HL-60/S4 treated with retinoic acid at 250 ng/mL for 4 days and 3 days (cell line): Measurements from ENCODE around the gene PRKCZ.

ENCODE experiments used
- in situ Hi-C: fragments of 300-500 bp; cut with MboI; formaldehyde crosslinking; loops from 2 replicates; pipeline ENCODE4 v1.7.0; 2022; ENCODE audit warnings: low sequenced_read_pairs

PRKCZ gene

DNA sequence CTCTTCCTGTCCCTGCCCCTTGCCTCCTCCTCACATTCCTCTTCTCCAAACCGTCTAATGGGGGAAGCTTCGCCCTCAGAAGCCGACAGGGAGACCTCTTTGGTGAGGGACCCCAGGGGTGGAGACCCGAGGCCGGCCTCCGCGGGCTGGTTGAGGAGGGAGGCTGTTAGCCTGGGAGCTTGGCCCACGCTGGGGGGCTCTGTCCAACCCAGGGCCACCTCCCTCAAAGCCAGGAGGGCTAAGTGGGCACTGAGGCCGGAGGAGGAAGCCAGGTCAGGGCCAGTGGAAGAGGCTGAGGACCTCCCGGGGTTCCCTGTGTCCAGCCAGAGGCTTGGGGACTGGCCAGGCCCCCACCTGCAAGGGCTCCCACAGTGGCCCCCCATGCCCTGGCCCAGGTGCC is 25.8 kb upstream of the PRKCZ start:
- in situ Hi-C loops, result no loop called here

DNA sequence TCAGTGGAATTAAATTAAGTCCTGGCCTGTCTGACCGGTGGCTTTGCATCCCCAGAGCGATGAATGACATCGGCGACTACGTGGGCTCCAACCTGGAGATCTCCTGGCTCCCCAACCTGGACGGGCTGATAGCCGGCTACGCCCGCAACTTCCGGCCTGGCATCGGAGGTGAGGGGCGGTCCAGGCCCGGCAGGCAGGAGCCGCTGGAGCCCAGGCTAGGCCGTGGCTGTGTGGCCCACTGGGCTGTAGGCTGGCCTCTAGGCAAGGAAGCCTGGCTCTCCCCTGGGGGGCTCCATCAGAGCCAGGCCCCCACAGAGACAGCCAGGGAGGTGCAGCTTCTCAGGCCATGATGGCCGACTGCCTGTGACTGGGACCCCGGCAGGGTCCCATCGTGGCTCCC is 25.3 kb upstream of the PRKCZ start:
- in situ Hi-C loops, result no loop called here

DNA sequence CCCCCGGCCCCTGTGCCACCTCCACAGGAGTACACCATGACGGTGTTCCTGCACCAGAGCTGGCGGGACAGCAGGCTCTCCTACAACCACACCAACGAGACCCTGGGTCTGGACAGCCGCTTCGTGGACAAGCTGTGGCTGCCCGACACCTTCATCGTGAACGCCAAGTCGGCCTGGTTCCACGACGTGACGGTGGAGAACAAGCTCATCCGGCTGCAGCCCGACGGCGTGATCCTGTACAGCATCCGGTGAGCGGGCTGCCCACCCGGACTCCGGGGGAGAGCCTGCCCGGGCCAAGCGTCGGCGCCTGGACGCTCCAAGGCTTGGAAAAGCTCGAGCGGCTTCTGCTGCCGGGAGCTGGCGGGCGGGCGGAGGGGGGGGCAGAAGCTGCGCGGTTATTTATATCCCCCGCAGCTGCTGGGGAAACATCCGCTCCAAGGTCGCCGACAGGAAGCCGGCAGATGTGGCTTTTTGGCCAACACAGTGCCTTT is 24.7 kb upstream of the PRKCZ start:
- in situ Hi-C loops, result no loop called here

DNA sequence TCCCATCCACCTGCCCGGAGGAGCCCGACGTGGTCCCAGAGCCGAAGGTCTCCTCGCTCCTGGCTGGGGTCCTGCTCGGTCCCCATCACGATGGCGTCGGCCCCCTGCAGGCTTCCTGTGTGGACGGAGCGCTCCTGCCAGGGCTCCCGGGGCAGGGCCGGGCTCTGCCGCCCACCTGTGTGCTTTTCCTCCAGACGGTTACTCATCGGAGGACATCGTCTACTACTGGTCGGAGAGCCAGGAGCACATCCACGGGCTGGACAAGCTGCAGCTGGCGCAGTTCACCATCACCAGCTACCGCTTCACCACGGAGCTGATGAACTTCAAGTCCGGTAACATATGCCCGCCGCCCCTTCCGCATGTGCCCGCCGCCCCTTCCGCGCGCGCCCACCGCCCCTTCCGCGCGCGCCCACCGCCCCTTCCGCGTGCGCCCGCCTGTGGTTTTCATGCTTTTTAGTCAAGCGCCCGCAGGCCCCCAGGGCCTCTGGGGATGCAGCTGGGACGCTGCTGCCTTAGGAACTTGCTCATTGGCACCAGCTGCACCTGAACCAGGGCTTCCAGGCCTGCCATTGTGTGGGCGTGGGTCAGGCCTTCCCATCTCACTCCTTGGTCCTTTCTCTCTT is 22.1 kb upstream of the PRKCZ start:
- in situ Hi-C loops, result no loop called here

DNA sequence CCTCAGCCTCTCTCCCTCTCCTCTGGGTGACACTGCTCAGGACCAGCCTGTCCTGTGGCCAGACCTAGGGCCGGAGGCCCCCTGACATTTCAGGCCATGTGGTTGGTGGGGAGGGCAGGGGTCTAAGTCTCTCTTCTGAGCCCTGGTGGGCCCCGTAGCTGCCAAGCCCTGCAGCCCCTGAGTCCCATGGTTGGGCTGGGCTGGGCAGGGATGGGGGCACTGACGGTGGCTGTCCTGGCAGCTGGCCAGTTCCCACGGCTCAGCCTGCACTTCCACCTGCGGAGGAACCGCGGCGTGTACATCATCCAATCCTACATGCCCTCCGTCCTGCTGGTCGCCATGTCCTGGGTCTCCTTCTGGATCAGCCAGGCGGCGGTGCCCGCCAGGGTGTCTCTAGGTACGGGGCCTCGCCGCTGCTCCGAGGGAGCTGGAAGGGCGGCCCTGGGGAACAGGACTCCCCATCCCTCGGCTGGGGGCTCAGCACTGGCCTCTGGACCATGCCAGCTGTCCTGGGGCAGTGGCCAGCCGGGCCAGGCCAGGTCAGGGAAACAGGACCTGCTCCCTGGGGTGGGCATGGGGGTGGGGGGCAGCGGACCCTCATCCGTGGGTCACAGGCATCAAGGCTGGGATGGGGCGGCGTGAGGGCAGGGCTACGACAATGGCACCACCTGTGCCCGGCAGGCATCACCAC is 21.2 kb upstream of the PRKCZ start:
- in situ Hi-C loops, result no loop called here

DNA sequence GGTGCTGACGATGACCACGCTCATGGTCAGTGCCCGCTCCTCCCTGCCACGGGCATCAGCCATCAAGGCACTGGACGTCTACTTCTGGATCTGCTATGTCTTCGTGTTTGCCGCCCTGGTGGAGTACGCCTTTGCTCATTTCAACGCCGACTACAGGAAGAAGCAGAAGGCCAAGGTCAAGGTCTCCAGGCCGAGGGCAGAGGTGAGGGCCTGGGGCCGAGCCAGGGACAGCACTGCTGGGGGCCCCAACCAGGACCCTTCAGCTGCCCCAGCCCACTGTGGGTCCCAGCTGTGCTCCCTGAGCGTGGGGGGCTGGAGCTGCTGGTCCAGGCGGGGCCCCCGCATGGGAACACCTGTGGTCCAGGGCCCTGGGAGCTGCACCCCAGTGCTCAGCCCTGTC is 20.6 kb upstream of the PRKCZ start:
- in situ Hi-C loops, result no loop called here

DNA sequence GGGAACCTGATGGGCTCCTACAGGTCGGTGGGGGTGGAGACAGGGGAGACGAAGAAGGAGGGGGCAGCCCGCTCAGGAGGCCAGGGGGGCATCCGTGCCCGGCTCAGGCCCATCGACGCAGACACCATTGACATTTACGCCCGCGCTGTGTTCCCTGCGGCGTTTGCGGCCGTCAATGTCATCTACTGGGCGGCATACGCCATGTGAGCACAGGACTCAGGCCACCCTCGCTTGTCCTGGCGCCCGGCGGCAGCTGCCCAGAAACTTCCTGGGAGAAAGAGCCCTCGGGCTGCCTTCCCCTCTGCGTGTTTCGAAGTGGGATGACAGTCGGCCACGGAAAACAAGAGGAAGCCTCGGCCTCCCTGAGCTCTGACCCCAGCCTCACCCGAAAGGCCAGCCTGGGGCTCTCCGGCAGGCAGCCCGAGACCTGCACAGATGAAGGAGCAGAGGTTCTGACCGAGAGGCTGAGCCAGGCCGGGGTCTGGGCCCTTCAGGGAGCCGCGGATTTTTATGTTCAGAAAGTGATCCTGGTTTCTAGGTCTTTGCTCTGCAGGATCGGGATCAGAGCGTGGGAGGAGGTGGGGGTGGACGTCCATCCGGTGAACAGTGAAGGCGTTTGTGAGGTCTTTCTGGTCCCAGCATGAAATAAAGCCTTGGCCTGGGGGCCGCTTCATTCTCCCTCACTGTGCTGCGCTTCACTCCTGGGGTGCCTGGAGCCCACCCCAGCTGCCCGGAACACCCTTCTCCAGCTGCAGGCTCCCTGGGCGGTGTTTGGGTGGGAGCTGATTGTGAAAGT is 19.9 kb upstream of the PRKCZ start:
- in situ Hi-C loops, result no loop called here

DNA sequence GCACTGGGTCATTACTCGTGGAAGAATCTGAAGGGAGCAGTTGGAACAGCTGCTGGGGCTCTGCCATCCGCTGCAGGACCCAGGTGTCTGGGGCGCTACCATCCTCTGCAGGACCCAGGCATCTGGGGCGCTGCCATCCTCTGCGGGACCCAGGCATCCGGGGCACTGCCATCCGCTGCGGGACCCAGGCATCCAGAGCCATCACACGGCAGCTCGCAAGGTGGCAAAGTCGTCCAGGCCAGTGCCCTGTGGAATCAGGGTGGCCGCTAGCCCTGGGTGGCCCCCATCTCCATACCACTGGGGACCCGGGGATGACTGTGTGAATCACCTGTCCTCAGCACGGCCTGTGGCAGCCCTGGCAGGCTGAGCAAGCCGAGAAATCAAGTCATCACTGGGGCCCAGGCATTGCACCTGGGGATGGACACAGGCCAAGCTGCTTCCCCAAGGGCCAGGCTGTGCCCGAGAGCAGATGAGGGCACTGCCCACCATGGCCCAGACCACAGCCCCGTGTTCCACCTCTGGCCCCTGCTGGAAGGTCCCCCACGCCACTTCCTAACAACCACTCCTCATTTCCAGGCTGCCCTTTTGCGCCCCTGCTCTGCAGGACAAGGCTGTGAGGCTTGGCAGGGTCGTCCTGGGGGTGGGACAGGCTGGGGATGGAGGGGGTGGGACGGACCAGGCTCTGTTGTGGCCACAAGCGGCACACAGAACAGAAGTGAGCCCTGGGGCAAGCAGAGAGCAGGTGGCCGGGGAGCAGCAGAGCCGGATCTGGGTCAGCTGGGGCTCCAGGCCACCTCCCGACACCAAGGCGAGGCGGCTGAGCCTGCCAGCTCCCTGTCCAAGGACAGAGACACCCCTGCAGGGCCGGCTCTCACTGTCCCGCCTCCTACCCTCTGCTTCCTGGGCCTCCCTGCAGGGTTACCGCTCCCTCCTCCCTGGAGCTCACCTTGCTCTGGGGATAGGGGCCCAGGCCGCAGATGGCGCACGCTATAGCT is 18.4 kb upstream of the PRKCZ start:
- in situ Hi-C loops, result no loop called here

DNA sequence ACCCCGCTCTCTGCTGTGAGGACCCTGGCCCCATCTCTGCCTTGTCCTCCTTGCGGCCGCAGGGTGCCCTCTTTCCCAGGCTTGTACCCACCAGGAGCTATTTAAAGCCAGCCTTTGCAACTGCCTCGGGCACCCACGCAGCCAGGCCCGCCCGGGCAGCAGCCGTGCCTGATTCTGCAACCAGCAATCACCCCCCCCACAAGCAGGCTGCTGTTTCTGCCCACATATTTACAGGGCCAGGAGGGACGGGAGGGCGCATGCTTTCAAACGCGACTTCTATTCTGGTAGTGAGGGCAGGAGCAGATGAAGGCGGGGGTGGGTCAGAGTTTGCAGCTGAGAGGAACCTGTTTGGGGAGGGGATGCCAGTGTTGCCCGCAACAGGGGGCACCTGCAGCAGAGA is 17.5 kb upstream of the PRKCZ start:
- in situ Hi-C loops, result no loop called here

DNA sequence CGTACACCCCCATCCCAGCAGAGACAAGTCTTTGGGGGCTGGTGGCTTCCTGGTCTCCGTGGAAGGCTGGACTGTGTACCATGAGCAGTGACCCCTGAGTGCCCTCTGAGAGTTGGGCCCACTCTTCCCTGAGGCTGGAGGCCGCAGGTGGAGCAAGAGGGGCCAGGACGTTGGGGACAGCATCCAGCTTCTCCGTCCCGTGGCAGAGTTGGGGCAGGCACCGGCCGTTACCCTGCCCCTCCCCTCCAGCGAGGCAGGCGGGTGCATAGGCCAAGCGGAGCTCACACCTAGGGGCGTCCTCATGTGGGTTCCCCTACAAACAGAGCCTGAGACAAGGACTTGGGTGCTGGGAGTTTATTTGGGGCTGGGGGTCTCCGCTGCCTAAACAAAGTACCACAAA is 17.0 kb upstream of the PRKCZ start:
- in situ Hi-C loops, result no loop called here

DNA sequence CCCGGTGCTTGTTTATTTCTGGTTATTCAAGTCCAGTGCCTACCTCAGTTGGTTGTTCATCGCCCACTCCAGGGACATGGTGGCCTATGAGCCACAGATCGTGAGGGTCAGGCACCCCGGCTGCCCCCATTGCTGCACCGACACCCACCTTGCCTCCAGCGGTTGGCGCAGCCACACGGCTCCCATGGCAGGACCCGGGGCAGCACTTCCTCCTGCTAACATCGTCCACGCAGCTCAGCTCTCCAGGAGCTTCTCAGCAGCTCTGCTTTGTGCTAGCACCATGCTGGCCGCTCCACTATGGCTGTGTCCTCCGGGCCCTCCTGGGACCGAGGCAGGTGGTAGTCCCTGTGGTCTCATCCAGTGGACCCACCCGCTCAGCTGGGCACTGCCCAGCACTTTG is 13.9 kb upstream of the PRKCZ start:
- in situ Hi-C loops, result no loop called here

DNA sequence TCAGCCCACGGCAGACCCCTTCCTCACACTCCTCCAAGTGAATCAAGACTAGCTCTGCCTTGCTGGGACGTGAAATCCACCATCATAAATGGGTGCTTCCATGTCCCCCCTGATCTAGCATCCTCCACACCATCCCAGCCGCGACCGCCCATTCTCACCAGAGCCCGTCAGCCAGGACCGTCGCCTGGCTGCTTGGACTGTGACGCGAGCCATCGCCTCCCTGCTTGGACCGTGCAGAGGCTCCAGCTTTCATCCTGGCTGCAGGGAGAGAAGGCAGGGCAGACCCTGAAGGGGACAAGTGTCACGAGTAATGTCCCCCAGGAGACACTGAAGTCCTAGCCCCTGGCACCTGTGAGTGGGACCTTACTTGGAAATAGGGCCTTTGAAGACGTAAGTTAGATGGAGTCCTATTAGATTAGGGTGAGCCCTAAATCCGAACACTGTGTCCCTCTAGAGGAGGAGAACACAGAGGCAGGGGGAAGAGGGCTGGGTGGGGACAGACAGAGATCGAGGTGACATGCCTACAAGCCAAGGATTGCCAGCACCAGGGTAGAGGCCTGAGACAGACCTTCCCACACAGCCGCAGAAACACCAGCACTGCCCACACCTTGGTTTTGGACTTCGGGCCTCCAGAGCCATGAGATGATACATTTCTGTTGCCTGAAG is 12.8 kb upstream of the PRKCZ start:
- in situ Hi-C loops, result no loop called here

DNA sequence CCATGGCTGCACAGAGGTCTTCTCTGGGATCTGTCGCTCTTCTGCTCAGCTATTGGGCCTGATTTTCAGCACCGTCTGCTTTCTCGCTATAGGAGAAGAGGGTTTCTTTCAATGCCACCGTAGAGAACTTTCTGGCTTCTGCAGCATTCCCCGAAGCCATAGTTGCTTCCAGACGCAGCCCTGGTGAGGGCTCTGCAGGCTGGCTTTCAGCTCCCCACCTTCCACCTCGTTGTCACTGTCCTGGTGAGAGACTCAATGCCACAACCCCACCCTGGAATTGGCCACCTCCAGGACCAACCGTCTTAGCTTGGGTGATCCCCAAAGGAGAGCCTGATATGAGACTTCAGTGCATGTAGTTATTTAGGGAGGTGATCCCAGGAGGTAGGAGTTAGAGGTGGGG is 12.0 kb upstream of the PRKCZ start:
- in situ Hi-C loops, result no loop called here

DNA sequence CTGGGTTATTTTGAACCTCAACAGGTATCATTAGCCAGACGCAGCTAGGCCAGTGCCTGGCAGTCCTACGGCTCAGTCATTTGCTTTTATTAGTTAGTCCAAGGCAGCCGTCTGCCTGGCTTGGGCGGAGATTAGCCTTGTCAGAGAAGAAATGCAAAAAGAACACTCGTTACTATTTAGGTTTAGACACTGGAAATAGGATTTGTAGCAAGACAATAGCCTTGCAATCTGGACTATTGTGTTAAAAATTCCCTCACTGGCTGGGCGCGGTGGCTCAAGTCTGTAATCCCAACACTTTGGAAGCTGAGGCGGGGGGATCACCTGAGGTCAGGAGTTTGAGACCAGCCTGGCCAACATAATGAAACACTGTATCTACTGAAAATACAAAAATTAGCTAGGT is 11.0 kb upstream of the PRKCZ start:
- in situ Hi-C loops, result no loop called here

DNA sequence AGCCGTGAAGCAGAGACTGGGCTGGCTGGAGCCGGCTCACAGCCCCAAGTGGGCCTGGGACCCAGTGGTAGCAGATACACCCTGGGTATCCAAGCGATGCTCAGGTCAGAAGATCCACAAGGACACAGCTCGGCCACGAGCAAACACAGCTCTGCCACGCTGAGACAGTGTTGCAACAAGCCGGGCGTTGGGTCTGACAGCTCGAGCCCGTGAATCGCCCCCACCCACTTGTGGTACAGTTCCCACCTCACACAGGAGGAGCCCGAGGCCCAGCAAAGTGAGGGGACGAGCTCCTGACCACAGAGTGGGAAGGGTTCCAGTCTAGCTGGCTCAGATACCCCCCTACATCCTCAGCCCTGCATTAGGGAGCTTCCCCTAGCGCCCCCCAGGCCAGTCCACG is 8.9 kb upstream of the PRKCZ start:
- in situ Hi-C loops, result loop anchor here (10.0 kb wide), 1 partner anchor 77 kb away; no protein-coding TSS in a partner anchor

DNA sequence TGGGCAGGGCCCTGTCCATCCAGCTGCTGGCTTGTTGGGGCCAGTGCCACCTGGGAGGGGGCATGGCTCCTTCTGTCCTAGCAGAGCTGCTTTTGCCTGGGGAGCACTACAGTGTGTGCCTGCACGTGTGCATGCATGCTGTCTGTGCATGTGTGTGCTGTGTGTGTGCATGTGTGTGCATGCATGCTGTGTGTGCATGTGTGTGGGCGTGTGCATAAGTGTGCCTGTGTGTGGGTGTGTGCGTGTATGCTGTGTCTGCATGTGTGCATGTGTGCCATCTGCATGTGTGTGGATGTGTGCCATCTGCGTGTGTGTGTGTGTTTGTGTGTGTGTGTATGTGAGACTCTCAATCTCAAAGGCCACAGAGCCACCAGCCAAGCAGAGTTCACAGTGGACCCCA is 8.3 kb upstream of the PRKCZ start:
- in situ Hi-C loops, result loop anchor here (10.0 kb wide), 1 partner anchor 77 kb away; no protein-coding TSS in a partner anchor

DNA sequence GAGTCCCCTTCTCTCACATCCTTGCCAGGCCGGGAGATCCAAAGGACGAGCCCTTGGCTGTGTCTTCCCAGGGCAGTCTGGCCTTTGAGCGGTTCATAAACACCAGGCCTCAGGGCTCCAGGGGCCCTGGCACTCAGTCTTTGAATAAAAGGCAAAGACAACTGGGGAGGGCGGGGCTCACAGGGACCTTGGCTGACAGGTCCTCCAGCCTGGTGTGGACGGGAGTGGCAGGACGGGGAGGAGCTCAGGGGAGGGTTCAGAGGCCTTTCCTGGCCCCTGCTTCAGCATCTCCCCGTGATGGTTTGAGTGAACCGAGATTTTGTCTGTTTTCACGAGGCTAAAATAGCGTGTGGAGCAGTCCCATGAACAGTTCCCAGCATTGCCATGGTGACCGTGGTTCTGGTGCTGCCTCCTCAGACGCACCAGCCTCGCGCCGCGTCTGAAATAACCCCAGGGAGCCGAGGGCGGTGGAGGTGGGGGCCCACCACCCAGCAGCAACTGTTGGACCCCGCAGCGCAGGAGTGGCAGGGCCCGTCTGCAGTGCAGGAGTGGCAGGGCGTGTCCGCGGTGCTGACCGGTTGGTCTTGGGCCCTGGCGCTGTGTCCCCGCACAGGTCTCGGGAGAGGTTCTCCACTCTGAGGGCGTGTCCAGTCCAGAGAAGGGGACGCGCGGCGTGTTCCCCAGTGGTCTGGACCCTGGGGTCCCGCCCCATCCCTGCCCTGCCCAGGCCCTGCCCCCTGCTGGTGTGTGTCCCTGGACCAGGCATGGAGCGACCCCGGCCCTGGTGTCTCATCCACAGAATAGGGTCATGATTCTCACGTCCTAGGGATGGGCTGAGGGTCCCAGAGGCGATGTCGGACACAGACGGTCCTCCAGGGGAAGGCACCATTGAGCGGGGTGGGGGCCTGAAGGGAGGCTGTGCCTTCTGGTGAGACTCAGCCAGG is 7.1 kb upstream of the PRKCZ start:
- in situ Hi-C loops, result loop anchor here (10.0 kb wide), 1 partner anchor 78 kb away; no protein-coding TSS in a partner anchor

DNA sequence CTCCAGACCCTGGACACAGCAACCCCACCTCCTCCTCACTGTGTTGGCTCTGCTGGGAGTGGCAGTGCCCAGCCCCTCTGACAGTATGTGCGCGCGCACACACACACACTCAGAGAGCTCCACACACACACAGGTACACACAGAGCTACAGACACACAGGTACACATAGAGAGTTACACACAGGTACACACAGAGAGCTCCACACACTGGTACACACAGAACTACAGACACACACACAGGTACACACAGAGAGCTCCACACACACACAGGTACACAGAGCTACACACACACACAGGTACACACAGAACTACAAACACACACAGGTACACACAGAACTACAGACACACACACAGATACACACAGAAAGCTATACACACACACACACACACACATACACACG is 6.3 kb upstream of the PRKCZ start:
- in situ Hi-C loops, result loop anchor here (10.0 kb wide), 1 partner anchor 79 kb away; no protein-coding TSS in a partner anchor
